IPS-18c (cell line): ENCODE measurements around the gene TK1.
"Not testable (repeated sequence)": the region's sequence is repeated elsewhere in the genome, so short reads cannot be mapped to it uniquely, and the experiment has no call there.

Experiments used
- H3K4me3 ChIP-seq: 2 replicates; pipeline ENCODE4 v1.7.0; 2013; ENCODE audit warnings: low read depth, mild to moderate bottlenecking, low read length, moderate library complexity; ENCODE audit not compliant: insufficient read depth
- H3K9me3 ChIP-seq: one replicate; pipeline ENCODE4 v1.6.1; 2013; ENCODE audit warnings: mild to moderate bottlenecking, low read length, moderate library complexity; ENCODE audit not compliant: control insufficient read depth, insufficient read depth

The TK1 gene

GRCh38 chr17:78144147-78144719 lies 42.6 kb downstream of the TK1 start:
- Histone ChIP-seq H3K4me3 (no peak overlapping the region), H3K9me3 (no peaks in the 10 kb centered on the region)

- Histone ChIP-seq H3K4me3 (no peak overlapping the region), H3K9me3 (no peaks in the 10 kb centered on the region)
Observed at GRCh38 chr17:78143214-78144146, 43.4 kb downstream of the TK1 start.

GRCh38 chr17:78142119-78142861 lies 44.6 kb downstream of the TK1 start:
- no peak overlapping the region for H3K4me3 ChIP-seq

GRCh38 chr17:78141437-78142118 lies 45.3 kb downstream of the TK1 start:
- Histone ChIP-seq H3K9me3 (no peaks in the 10 kb centered on the region), H3K4me3 (no peak overlapping the region)

More at GRCh38 chr17:78142119-78142861, 44.6 kb downstream of the TK1 start:
- H3K9me3 ChIP-seq = no peaks in the 10 kb centered on the region

- Histone ChIP-seq H3K9me3 (no peaks in the 10 kb centered on the region), H3K4me3 (0 out of 2 replicates have a peak overlapping the region, but pooled peaks have one; percentile 15)
Observed at GRCh38 chr17:78140169-78141051, 46.4 kb downstream of the TK1 start.

GRCh38 chr17:78139861-78140168 lies 47.0 kb downstream of the TK1 start:
- not testable (repeated sequence) for H3K9me3 ChIP-seq, H3K4me3 ChIP-seq

GRCh38 chr17:78138204-78139060 lies 48.4 kb downstream of the TK1 start:
- Histone ChIP-seq H3K9me3 (no peaks in the 10 kb centered on the region), H3K4me3 (no peak overlapping the region)

GRCh38 chr17:78137392-78138203 lies 49.3 kb downstream of the TK1 start:
- Histone ChIP-seq H3K4me3 (no peak overlapping the region), H3K9me3 (no peaks in the 10 kb centered on the region)

GRCh38 chr17:78135858-78136500 lies 50.9 kb downstream of the TK1 start:
- H3K9me3 ChIP-seq = no peaks in the 10 kb centered on the region
- H3K4me3 ChIP-seq = no peak overlapping the region

- no peaks in the 10 kb centered on the region for H3K9me3 ChIP-seq
- no peak overlapping the region for H3K4me3 ChIP-seq
Observed at GRCh38 chr17:78134899-78135385, 51.9 kb downstream of the TK1 start.

- Histone ChIP-seq H3K9me3 (no peaks in the 10 kb centered on the region), H3K4me3 (no peak overlapping the region)
Observed at GRCh38 chr17:78133971-78134898, 52.6 kb downstream of the TK1 start.

GRCh38 chr17:78133179-78133951 lies 53.5 kb downstream of the TK1 start:
- Histone ChIP-seq H3K9me3 (no peaks in the 10 kb centered on the region), H3K4me3 (no peak overlapping the region)

- no peaks in the 10 kb centered on the region for H3K9me3 ChIP-seq
- H3K4me3 ChIP-seq = no peak overlapping the region
Observed at GRCh38 chr17:78132767-78133178, 54.1 kb downstream of the TK1 start.
